Hepatocyte (in vitro differentiated cells): ENCODE measurements around the gene PAX6.

Source experiments
- CTCF ChIP-seq: fragments of 200-600 bp; sonication (generic); IDR thresholded peaks from 2 replicates; pipeline ENCODE4 v1.5.1; 2016; ENCODE audit warnings: antibody characterized with exemption, mild to moderate bottlenecking; ENCODE audit not compliant: poor library complexity
- EZH2 ChIP-seq: fragments of 200-600 bp; sonication (generic); IDR thresholded peaks from 2 replicates; pipeline ENCODE4 v1.6.1; 2016; ENCODE audit warnings: antibody characterized with exemption, mild to moderate bottlenecking, borderline replicate concordance
- EZH2phosphoT487 ChIP-seq: fragments of 200-600 bp; sonication (generic); IDR thresholded peaks from one replicate; pipeline ENCODE4 v1.6.1; 2018; ENCODE audit warnings: antibody characterized with exemption, mild to moderate bottlenecking, low read depth, moderate library complexity; ENCODE audit not compliant: unreplicated experiment, severe bottlenecking

DNA sequence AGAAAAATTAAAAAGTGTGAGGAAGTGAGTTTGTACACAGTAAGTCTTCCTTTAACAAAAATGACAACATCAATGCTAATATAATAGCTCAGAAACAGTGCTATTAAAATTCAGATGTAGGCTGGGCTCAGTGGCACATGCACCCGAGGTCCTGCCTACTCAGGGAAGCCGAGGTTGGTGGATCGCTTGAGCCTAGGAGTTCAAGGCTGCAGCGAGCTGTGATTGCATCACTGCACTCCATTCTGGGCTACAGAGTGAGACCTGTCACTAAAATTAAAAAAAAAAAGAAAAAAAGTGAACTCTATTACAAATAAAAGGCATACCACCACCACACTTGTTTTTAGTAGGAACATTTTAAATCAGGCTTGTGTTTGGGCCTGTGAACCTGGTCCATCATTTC lies 39.2 kb upstream of the PAX6 start:
- TF ChIP-seq CTCF, result no peak
- TF ChIP-seq EZH2phosphoT487, result no peak
- no peak for TF ChIP-seq EZH2
